GM12878 (cell line): ENCODE results near the gene AQP7. TPM values are rescaled to one million over a fixed set of nuclear protein-coding genes. Genes with fewer than 3 reads are reported as not detected.

Source experiments
- ATAC-seq: fragments of 200-7000 bp; cut with Tn5 transposase; 3 replicates; pipeline ENCODE4 v1.9.1; 2020; ENCODE audit warnings: mild to moderate bottlenecking, moderate library complexity
- BruUV-seq: library from RNA; stranded (reverse); fragments of 400-500 nt; replicated peaks from 2 replicates; lab custom pipeline; 2021; lab: Mats Ljungman, UMichigan
- CTCF ChIA-PET: fragments of 300-600 bp; sonication (Branson Sonifier 250); formaldehyde crosslinking; extraction: SDS; loops from one replicate; lab custom pipeline; 2021; ENCODE audit warnings: inconsistent platforms; lab: Yijun Ruan, JAX
- POLR2A ChIA-PET: fragments of 350-600 bp; formaldehyde crosslinking; extraction: SDS; loops from one replicate; lab custom pipeline; 2021; ENCODE audit warnings: inconsistent platforms; lab: Charles Lee
- RAD21 ChIA-PET: fragments of 300-600 bp; sonication (Branson Sonifier 250); formaldehyde crosslinking; loops from one replicate; lab custom pipeline; 2023; ENCODE audit warnings: antibody characterized with exemption; ENCODE audit not compliant: unreplicated experiment; lab: Charles Lee
- SMC1A ChIA-PET: fragments of 300-600 bp; sonication (Branson Sonifier 250); formaldehyde crosslinking; loops from one replicate; lab custom pipeline; 2023; ENCODE audit not compliant: unreplicated experiment, uncharacterized antibody; lab: Charles Lee
- DNase-seq: peaks from one replicate; pipeline ENCODE4 v3.0.0-alpha.2; 2011; ENCODE audit warnings: low read depth, low spot score
- FAIRE-seq: peaks from 3 replicates; lab custom pipeline; 2011; peaks lifted over from hg19 to GRCh38; lab: Jason Lieb, UNC
- H2AFZ ChIP-seq: 2 replicates; pipeline ENCODE4 v1.6.0; 2011; ENCODE audit warnings: low read depth, low read length, control low read depth; ENCODE audit not compliant: control insufficient read depth
- H3K27ac ChIP-seq: 2 replicates; pipeline ENCODE4 v1.5.1; 2011; ENCODE audit warnings: control low read depth; ENCODE audit not compliant: control insufficient read depth, insufficient read depth
- H3K27me3 ChIP-seq, 2 experiments: replicated peaks in 1 of 2; 2 replicates each; pipeline versions ENCODE4 v1.6.0 to v1.6.1; 2011; ENCODE audit warnings: low read length in 1 of 2; ENCODE audit not compliant: control insufficient read depth in 2 of 2, insufficient read depth in 2 of 2
- H3K36me3 ChIP-seq, 2 experiments: 2 replicates each; pipeline ENCODE4 v1.5.1; 2011; ENCODE audit warnings: low read length in 1 of 2; ENCODE audit not compliant: control insufficient read depth in 2 of 2, insufficient read depth in 2 of 2
- H3K4me1 ChIP-seq: 2 replicates; pipeline ENCODE4 v1.6.1; 2011; ENCODE audit warnings: mild to moderate bottlenecking, low read length, moderate library complexity, mixed read lengths; ENCODE audit not compliant: control insufficient read depth, insufficient read depth
- H3K4me2 ChIP-seq: 2 replicates; pipeline ENCODE4 v1.6.0; 2011; ENCODE audit warnings: control low read depth; ENCODE audit not compliant: control insufficient read depth, insufficient read depth
- H3K4me3 ChIP-seq: fragments of 200-600 bp; sonication (generic); 2 replicates; pipeline ENCODE4 v1.5.1; 2016
- H3K79me2 ChIP-seq: 2 replicates; pipeline ENCODE4 v1.6.0; 2011; ENCODE audit warnings: low read length; ENCODE audit not compliant: control insufficient read depth, insufficient read depth
- H3K9ac ChIP-seq: 2 replicates; pipeline ENCODE4 v1.8.0; 2011; ENCODE audit warnings: low read length, control low read depth, mixed read lengths; ENCODE audit not compliant: control insufficient read depth, insufficient read depth
- H3K9me3 ChIP-seq: replicated peaks from 3 replicates; pipeline ENCODE4 v1.5.1; 2011; ENCODE audit warnings: mild to moderate bottlenecking, low read length; ENCODE audit not compliant: control insufficient read depth, insufficient read depth
- H4K20me1 ChIP-seq: 2 replicates; pipeline ENCODE4 v1.6.0; 2011; ENCODE audit not compliant: control insufficient read depth, insufficient read depth
- BCL11A ChIP-seq: IDR thresholded peaks from 2 replicates; pipeline ENCODE4 v1.6.1; 2011; ENCODE audit warnings: low read depth, low read length
- BRCA1 ChIP-seq: IDR thresholded peaks from 2 replicates; pipeline ENCODE4 v1.6.1; 2011; ENCODE audit warnings: low read depth, low read length, improper control_type of control experiment
- CHD2 ChIP-seq: IDR thresholded peaks from 2 replicates; pipeline ENCODE4 v1.6.1; 2011; ENCODE audit warnings: low read depth, low read length, improper control_type of control experiment, borderline replicate concordance
- CHD4 ChIP-seq: fragments of 200-600 bp; sonication (generic); IDR thresholded peaks from 2 replicates; pipeline ENCODE4 v1.6.1; 2016; ENCODE audit warnings: mild to moderate bottlenecking
- CUX1 ChIP-seq: IDR thresholded peaks from 2 replicates; pipeline ENCODE4 v1.6.1; 2012; ENCODE audit warnings: improper control_type of control experiment, low read depth, low read length; ENCODE audit not compliant: insufficient replicate concordance
- ETV6 ChIP-seq, 2 experiments: fragments of 450-650 bp in 1 of 2; IDR thresholded peaks in 1 of 2; conservative IDR thresholded peaks in 1 of 2; 2 replicates each; pipeline ENCODE4 v1.6.1; 2014; ENCODE audit warnings: antibody characterized with exemption in 1 of 2, borderline replicate concordance in 1 of 2, low read depth in 1 of 2, mild to moderate bottlenecking in 1 of 2, moderate library complexity in 1 of 2
- IRF4 ChIP-seq: IDR thresholded peaks from 2 replicates; pipeline ENCODE4 v1.6.1; 2011; ENCODE audit warnings: low read depth, low read length
- NBN ChIP-seq: fragments of 450-650 bp; IDR thresholded peaks from 2 replicates; pipeline ENCODE4 v1.6.1; 2016
- NR2C1 ChIP-seq: fragments of 450-650 bp; IDR thresholded peaks from 2 replicates; pipeline ENCODE4 v1.6.1; 2017; ENCODE audit warnings: antibody characterized with exemption, mild to moderate bottlenecking, moderate library complexity
- SREBF2 ChIP-seq: IDR thresholded peaks from 2 replicates; pipeline ENCODE4 v1.6.1; 2012; ENCODE audit warnings: mild to moderate bottlenecking, low read length
- TBL1XR1 ChIP-seq: IDR thresholded peaks from 2 replicates; pipeline ENCODE4 v1.6.1; 2012; ENCODE audit warnings: low read depth, low read length, improper control_type of control experiment
- ZNF274 ChIP-seq: IDR thresholded peaks from one replicate; pipeline ENCODE4 v1.8.0; 2011; ENCODE audit not compliant: insufficient read length, insufficient read depth
- WGBS: methylation state at CpG from one replicate; pipeline ENCODE4 v1.1.6; 2016; ENCODE audit warnings: low lambda C conversion rate; ENCODE audit not compliant: insufficient replicate concordance, insufficient coverage; ENCODE audit errors: missing lambda C conversion rate; 5-methylcytosine and 5-hydroxymethylcytosine counted together
- in situ Hi-C: fragments of 300-500 bp; cut with MboI; formaldehyde crosslinking; loops from 9 replicates; pipeline ENCODE4 v1.14.3; 2018; ENCODE audit warnings: mixed read lengths
- intact Hi-C: fragments of 100-400 bp; cut with micrococcal nuclease; formaldehyde crosslinking; loops from one replicate; pipeline ENCODE4 v1.14.2; 2022; ENCODE audit not compliant: unreplicated experiment
- polyA plus RNA-seq, 11 experiments: library from polyadenylated mRNA; depleted of rRNA in 4 of 11; unstranded in 6 of 11; stranded (reverse) in 5 of 11; fragments of >200 nt; fragmentation: Nextera tagmentation in 4 of 11; fragmentation: Illumina TruSeq in 1 of 11; extraction: Ambion mirVana in 4 of 11; extraction: Trizol in 1 of 11; gene quantifications; 1 replicate in 1 of 11; 2 replicates in 10 of 11; pipeline versions ENCODE4 v1.2.1 to v1.2.3, GENCODE V29; 2011 to 2016; ENCODE audit warnings: inconsistent platforms in 2 of 11, missing spikeins in 2 of 11, low read depth in 1 of 11
- total RNA-seq, 4 experiments: library from RNA; depleted of rRNA in 3 of 4; stranded (reverse); fragments of >200 nt in 3 of 4; fragmentation: Illumina TruSeq in 1 of 4; extraction: Trizol in 1 of 4; gene quantifications; 2 replicates each; pipeline versions ENCODE4 v1.2.1 to v1.2.3, GENCODE V29; 2013 to 2021
- TF ChIP-seq, protein P1 (sequence below): IDR thresholded peaks from 2 replicates; pipeline ENCODE4 v1.6.1; 2011; ENCODE audit warnings: low read depth, mild to moderate bottlenecking, low read length, moderate library complexity, borderline replicate concordance; ENCODE audit errors: extremely low read depth
- TF ChIP-seq, protein P2 (sequence below): fragments of 450-650 bp; conservative IDR thresholded peaks from 2 replicates; pipeline ENCODE4 v1.6.1; 2017; ENCODE audit warnings: mild to moderate bottlenecking, moderate library complexity
- TF ChIP-seq, protein P3 (sequence below): fragments of 450-650 bp; IDR thresholded peaks from 2 replicates; pipeline ENCODE4 v1.6.1; 2017; ENCODE audit warnings: borderline replicate concordance

AQP7 gene
- total and polyA plus RNA-seq, 10 of the 15 experiments (the other 5 are each of a cell fraction or from before 2014, with no cell fraction given): 0.04 to 0.18 (median 0.04) TPM; not detected in 7

- peaks cover 19% of the 10 kb centered on the region for H3K4me1 ChIP-seq
- SMC1A ChIA-PET: interaction anchor here (1.0 kb wide), 1 partner anchor 11 kb away, joined by 3 read pairs; no protein-coding TSS in a partner anchor
- no peaks in the 10 kb centered on the region for H4K20me1 ChIP-seq
- RAD21 ChIA-PET: no interaction called here
- no peaks in the 10 kb centered on the region for H3K9me3 ChIP-seq
- ATAC-seq (no peak), FAIRE-seq (no peak), DNase-seq (no peak)
- no peaks in the 10 kb centered on the region for H3K36me3 ChIP-seq
- in situ Hi-C loops (no loop called here), intact Hi-C loops (no loop called here)
- H3K9ac ChIP-seq: no peak overlapping the region
- CTCF ChIA-PET: interaction anchor here (0.8 to 4.0 kb wide), 3 partner anchors 11 to 37 kb away, joined by 3 to 35 read pairs (median 5); no protein-coding TSS in a partner anchor
- no peak overlapping the region for H3K4me3 ChIP-seq
- WGBS: 49% methylated on average over 15 of the region's 15 CpGs
- H2AFZ ChIP-seq: no peak overlapping the region
- no peak overlapping the region for H3K4me2 ChIP-seq
- H3K27ac ChIP-seq: no peak overlapping the region
- H3K27me3 ChIP-seq: peaks cover 0 to 5% of the 10 kb centered on the region in 2 experiments; a peak in 2 of 4 replicates
- H3K79me2 ChIP-seq: no peaks in the 10 kb centered on the region
- no TSS peak for BruUV-seq
- POLR2A ChIA-PET: no interaction called here
- no peak for TF ChIP-seq CHD2
- TF ChIP-seq TBL1XR1: no peak
- TF ChIP-seq, protein P1, sequence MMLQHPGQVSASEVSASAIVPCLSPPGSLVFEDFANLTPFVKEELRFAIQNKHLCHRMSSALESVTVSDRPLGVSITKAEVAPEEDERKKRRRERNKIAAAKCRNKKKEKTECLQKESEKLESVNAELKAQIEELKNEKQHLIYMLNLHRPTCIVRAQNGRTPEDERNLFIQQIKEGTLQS: no peak
- TF ChIP-seq NR2C1: no peak
- TF ChIP-seq, protein P2, sequence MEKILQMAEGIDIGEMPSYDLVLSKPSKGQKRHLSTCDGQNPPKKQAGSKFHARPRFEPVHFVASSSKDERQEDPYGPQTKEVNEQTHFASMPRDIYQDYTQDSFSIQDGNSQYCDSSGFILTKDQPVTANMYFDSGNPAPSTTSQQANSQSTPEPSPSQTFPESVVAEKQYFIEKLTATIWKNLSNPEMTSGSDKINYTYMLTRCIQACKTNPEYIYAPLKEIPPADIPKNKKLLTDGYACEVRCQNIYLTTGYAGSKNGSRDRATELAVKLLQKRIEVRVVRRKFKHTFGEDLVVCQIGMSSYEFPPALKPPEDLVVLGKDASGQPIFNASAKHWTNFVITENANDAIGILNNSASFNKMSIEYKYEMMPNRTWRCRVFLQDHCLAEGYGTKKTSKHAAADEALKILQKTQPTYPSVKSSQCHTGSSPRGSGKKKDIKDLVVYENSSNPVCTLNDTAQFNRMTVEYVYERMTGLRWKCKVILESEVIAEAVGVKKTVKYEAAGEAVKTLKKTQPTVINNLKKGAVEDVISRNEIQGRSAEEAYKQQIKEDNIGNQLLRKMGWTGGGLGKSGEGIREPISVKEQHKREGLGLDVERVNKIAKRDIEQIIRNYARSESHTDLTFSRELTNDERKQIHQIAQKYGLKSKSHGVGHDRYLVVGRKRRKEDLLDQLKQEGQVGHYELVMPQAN: no peak
- TF ChIP-seq BCL11A: no peak
- TF ChIP-seq SREBF2: no peak
- TF ChIP-seq CUX1: no peak
- TF ChIP-seq, protein P3, sequence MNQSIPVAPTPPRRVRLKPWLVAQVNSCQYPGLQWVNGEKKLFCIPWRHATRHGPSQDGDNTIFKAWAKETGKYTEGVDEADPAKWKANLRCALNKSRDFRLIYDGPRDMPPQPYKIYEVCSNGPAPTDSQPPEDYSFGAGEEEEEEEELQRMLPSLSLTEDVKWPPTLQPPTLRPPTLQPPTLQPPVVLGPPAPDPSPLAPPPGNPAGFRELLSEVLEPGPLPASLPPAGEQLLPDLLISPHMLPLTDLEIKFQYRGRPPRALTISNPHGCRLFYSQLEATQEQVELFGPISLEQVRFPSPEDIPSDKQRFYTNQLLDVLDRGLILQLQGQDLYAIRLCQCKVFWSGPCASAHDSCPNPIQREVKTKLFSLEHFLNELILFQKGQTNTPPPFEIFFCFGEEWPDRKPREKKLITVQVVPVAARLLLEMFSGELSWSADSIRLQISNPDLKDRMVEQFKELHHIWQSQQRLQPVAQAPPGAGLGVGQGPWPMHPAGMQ: no peak
- no peak for TF ChIP-seq ZNF274
- TF ChIP-seq CHD4: no peak
- no peak for TF ChIP-seq NBN
- TF ChIP-seq ETV6 (conservative IDR thresholded peaks at IDR 0.05 in 1 of 2, IDR thresholded peaks at IDR 0.05 in 1 of 2; ENCODE audit: borderline replicate concordance in 1 of 2, low read depth in 1 of 2): no peak
- no peak for TF ChIP-seq BRCA1
- no peak for TF ChIP-seq IRF4
Measured at GRCh38 chr9:33442125-33442524, 39.8 kb upstream of the AQP7 start.
